Posterior vena cava (tissue), 2 donors: Measurements from ENCODE around the gene TAGLN2. TPM values are rescaled to one million over a fixed set of nuclear protein-coding genes. Genes with fewer than 3 reads are reported as not detected.
A peak's percentile ranks its signal among the peaks of the same experiment; 100 is the strongest.

Experiments
- DNase-seq: peaks from one replicate; pipeline ENCODE4 v3.0.0-alpha.2; 2020; ENCODE audit warnings: low spot score
- intact Hi-C, 2 donors: fragments of 100-400 bp; cut with DNase I; formaldehyde crosslinking; loops; one replicate each; pipeline versions ENCODE4 v1.14.1 to v1.14.2; 2022 to 2023
- total RNA-seq, 2 donors: library from RNA; stranded (reverse); fragmentation: NEBNext Ultra II Directional; extraction: Animal tissue kit (Norgen Biotek cat#: 25700); gene quantifications; one replicate each; pipeline ENCODE4 v1.2.1, GENCODE V29; 2021
- donor health status: DM: yes; HTN: yes; CAD: no.
- donor health status: DM: yes; HTN: yes; CAD: no.

The TAGLN2 gene
- total RNA-seq, 2 donors from 2014 or later: 237 to 244 TPM

DNA sequence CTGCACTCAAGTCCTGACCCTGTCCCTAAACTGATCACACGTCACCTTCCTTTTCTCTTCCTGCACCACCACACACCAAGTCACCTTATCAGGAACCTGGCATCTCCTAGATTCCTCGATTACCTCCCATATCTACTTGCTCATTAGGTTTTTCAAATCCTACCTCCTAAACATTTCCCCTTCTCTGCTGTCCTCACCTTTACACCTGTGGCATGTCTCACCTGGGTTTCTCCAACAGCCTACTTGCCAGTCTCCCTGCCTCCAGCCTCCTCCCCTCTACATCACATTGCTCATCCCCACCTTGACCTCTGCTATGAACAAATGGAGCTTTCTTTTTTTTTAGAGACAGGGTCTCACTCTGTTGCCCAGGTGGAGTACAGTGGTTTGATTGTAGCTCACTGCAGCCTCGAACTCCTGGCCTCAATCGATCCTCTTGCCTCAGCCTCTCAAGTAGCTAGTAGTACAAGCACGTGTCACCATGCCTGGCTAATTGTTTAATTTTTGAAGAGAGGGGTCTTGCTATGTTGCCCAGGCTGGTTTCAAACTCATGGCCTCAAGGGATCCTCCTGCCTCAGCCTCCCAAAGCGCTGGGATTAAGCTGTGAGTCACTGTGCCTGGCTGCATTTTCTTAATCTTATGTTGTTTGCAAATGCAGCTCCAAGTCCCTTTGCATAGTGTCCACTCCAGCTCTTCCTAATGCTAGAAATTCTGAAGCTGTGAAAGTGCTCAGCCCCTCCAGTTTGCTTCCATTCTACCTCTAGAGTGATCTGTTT is 13.8 kb upstream of the TAGLN2 start:
- DNase-seq: no peak
- intact Hi-C loops: loop anchor here in 1 of 2 donors (5.0 kb wide), 1 partner anchor 68 kb away; no protein-coding TSS in a partner anchor

DNA sequence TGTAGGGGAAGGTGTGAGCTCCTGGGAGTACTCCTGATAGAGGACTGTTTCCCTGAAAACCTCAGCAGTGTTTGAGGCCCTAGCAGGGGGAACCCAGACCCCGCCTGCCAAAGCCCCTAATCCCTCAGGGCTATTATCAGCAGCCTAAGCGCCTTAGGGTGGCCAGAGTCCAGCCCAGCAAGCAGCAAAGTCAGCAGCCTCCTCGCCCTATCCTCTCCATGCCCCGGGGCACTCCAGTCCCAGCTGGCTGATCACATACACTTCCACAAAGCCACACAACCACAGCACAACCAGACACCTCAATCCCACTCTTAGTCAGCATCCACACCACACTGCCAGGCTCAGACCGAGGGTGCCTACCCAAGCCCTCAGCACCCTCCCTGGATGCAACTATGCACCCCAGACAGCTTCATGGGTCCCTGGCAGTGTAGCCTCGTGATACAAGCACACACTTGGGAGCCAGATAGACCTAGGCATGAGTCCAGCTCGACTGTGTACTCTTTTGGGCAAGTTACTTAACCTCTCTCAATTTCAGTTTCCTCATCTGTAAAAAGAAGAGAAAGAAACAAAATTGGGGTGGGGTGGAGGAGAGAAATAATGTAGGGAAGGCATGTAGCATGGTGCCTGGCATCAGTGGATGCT is 13.0 kb upstream of the TAGLN2 start:
- no peak for DNase-seq
- intact Hi-C loops: loop anchor here in 1 of 2 donors (5.0 kb wide), 1 partner anchor 69 kb away; no protein-coding TSS in a partner anchor

- intact Hi-C loops: loop anchor here in 1 of 2 donors (5.0 kb wide), 1 partner anchor 70 kb away; no protein-coding TSS in a partner anchor
- DNase-seq: no peak
Observed at GRCh38 chr1:159937054-159937750, 11.9 kb upstream of the TAGLN2 start.

GRCh38 chr1:159936273-159936904 is 11.1 kb upstream of the TAGLN2 start:
- intact Hi-C loops: loop anchor here in 1 of 2 donors (5.0 kb wide), 1 partner anchor 71 kb away; no protein-coding TSS in a partner anchor
- DNase-seq: peak; percentile 94

DNA sequence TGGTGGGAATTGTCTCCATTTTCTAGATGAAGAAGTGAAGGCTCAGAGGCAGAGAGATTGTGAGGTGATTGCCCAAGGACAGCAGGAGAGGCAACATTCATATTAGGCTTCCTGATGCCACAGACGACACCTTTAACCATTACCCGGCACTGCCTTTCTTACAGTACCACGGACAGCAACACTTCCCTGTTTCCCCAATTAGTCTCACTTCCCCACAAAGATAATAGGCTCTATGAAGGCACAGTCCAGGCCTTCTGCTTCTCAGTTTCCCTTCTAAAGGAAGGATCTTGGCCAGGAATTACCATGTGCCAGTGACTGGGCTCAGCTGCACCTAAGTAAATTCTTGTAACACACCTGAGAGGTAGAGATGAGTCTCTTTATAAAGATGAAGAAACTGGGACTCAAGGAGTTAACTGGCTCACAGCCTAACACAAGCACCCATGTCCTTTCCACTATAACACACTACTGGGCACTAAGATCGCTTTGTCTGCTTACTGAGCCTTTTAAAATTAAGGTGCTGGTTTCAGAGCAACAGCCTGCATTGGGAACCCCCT is 10.5 kb upstream of the TAGLN2 start:
- no peak for DNase-seq
- intact Hi-C loops: loop anchor here in 1 of 2 donors (5.0 kb wide), 1 partner anchor 72 kb away; no protein-coding TSS in a partner anchor

DNA sequence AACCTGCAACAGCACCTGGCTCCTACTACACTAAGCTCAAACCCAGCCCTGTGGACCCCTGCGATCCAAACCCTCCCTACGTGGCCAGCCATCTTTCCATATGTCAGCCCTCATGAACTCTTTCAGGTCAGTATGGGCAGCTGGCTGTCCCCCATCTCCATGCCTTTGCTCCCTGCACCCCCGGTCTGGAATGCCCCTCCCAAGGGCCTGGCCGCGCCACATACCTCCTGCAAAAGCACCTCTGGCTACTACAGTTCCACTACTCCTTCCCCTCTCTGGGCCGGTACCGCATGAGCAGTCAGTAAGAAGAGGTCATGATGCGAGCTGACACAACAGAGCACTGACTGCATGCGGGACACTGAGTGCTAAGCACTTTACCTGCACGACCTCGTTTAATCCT is 10.0 kb upstream of the TAGLN2 start:
- DNase-seq: no peak
- intact Hi-C loops: loop anchor here in 1 of 2 donors (5.0 kb wide), 1 partner anchor 72 kb away; no protein-coding TSS in a partner anchor

GRCh38 chr1:159934136-159935039 is 9.1 kb upstream of the TAGLN2 start:
- intact Hi-C loops: loop anchor here in 1 of 2 donors (5.0 kb wide), 1 partner anchor 73 kb away; no protein-coding TSS in a partner anchor
- no peak for DNase-seq

GRCh38 chr1:159933347-159933746 is 8.0 kb upstream of the TAGLN2 start:
- intact Hi-C loops: no loop called here
- DNase-seq: no peak

DNA sequence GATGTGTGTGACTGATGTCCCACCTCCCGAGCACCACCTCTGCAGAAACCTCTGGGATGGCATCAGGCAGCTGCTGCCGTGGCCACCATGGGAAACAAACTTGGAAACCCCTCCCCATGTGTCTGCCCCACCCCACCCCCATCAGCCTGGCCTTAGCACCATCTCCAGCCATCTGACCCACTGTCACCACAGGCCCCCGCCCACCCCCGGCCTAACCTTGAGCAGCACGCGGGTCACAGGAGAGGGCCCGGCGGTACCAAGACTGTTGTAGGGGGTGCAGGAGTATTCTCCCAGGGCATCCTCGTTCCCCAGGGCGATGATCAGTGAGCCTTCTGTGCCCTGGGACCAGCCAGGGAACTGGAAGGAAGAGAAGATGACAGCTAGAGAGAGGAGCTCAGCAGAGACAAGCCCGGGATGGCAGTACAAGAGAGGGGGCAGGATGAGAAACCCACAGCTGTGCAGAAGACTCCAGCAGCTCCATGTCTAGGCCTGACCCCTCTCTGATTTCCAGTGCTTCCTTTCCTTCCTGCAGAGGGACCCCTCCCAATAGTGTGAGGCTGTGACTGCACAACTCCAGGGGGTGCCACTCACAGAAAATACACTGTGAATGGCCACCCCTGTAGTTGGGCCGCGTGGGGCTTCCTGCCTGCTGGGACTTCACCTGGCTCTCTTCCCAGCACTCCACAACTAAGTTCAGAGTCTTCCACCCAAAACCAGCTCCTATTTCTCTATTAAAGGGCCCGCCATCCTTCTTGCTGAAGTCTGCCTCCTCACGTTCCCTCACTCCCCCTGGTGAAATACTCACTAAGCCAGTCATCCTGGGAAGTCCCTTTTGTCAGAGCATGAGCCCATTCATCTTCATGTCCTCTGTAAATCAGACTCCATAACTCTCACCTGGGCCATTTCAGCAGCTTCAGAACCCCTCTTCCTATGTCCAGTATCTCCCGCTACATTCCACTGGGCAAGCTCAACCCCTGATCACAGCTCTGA is 7.3 kb upstream of the TAGLN2 start:
- intact Hi-C loops: no loop called here
- DNase-seq: peak; percentile 66

GRCh38 chr1:159931795-159932173 is 6.5 kb upstream of the TAGLN2 start:
- no peak for DNase-seq
- intact Hi-C loops: no loop called here

DNA sequence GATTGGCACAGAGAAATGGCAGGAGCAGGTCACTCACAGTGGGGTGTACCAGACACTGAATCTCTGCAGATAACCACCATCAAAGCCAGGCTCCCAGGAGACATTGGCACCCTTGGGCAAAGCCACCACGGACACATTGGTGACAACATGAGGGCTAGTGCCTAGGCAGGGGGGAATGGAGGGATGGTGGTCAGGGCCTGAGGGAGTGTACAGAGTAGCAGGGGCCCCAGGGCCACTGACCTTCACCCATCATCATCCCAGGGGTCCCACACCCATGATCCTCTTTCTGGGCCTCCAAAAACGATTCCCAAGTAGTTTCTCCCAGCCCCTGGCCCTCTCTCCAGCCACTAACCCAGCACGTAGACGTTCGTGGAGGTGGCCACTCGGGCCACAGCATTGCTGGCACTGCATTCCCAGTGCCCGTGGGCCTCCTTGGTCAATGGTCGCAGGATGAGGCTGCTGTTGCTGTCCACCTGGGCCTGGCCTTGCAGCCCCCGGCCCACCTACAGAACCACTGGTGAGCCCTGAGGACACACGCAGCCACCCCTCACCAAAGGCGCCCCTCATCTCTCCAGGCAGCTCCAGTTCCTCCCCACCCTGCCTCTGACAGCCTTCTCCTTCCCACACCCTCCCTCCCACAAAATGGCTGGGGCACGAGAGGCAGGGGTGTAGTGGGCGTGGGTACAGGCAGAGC is 5.9 kb upstream of the TAGLN2 start:
- DNase-seq: peak; percentile 67
- intact Hi-C loops: no loop called here

DNA sequence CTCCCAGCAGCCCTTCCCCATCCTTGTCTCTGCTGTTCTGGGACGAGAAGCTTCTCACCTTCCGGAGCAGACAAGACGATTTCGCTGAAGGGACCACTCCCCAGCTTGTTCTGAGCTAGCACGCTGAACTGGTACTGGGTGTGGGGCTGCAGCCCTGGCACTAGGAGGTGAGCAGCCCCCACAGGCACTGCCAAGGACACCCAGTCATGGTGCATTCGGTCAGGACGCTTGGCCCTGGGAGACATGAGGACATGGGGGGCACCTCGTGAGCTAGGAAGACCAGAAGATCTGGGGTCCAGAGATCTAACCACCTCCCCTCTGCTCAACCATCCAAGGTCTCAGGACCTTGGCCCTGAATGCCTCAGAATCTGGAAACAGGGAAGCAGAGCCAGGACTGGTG is 5.3 kb upstream of the TAGLN2 start:
- intact Hi-C loops: no loop called here
- DNase-seq: peak; percentile 45

- no peak for DNase-seq
- intact Hi-C loops: no loop called here
Observed at GRCh38 chr1:159930216-159930615, 4.9 kb upstream of the TAGLN2 start.

- intact Hi-C loops: no loop called here
- no peak for DNase-seq
Observed at GRCh38 chr1:159929155-159930051, 4.1 kb upstream of the TAGLN2 start.

GRCh38 chr1:159928491-159929050 is 3.3 kb upstream of the TAGLN2 start:
- intact Hi-C loops: no loop called here
- DNase-seq: no peak
